WTC11 (cell line): ENCODE results near the gene KIRREL3. TPM values are rescaled to one million over a fixed set of nuclear protein-coding genes. Genes with fewer than 3 reads are reported as not detected.

Source experiments
- ATAC-seq: fragments of 200-7000 bp; cut with Tn5 transposase; 2 replicates; pipeline ENCODE4 v1.10.0; 2021; ENCODE audit warnings: mild to moderate bottlenecking, moderate library complexity
- CTCF ChIA-PET: fragments of 300-600 bp; sonication (Branson Sonifier 250); formaldehyde crosslinking; loops from one replicate; lab custom pipeline; 2021; ENCODE audit warnings: antibody characterized with exemption; lab: Charles Lee
- POLR2A ChIA-PET: fragments of 350-600 bp; sonication (Branson Sonifier 250); formaldehyde crosslinking; loops from one replicate; lab custom pipeline; 2021; ENCODE audit warnings: antibody characterized with exemption; lab: Charles Lee
- DNase-seq: peaks from one replicate; pipeline ENCODE4 v3.0.0; 2021; ENCODE audit warnings: low spot score
- H3K27ac Mint-ChIP-seq: 2 replicates; pipeline ENCODE4 v1.8.0; 2021; ENCODE audit warnings: mixed read lengths
- H3K27me3 Mint-ChIP-seq: 2 replicates; pipeline ENCODE4 v1.8.0; 2021; ENCODE audit warnings: low read depth, mild to moderate bottlenecking, moderate library complexity, mixed read lengths
- H3K36me3 Mint-ChIP-seq: 2 replicates; pipeline ENCODE4 v1.8.0; 2021; ENCODE audit warnings: mixed read lengths
- H3K4me1 Mint-ChIP-seq: 2 replicates; pipeline ENCODE4 v1.8.0; 2022; ENCODE audit warnings: mixed read lengths
- H3K4me3 Mint-ChIP-seq: 2 replicates; pipeline ENCODE4 v1.8.0; 2021; ENCODE audit warnings: mild to moderate bottlenecking, moderate library complexity, mixed read lengths
- H3K9me3 Mint-ChIP-seq: 2 replicates; pipeline ENCODE4 v1.8.0; 2021; ENCODE audit warnings: mixed read lengths
- ATF2 ChIP-seq: sonication (generic); formaldehyde crosslinking; IDR thresholded peaks from 2 replicates; pipeline ENCODE4 v1.8.1; 2022; ENCODE audit warnings: low read depth, missing genetic modification reagents, borderline replicate concordance
- CREM ChIP-seq: sonication (generic); formaldehyde crosslinking; IDR thresholded peaks from 2 replicates; pipeline ENCODE4 v1.8.1; 2022; ENCODE audit warnings: mild to moderate bottlenecking, missing genetic modification reagents, moderate library complexity
- CTCF ChIP-seq: fragments of 200-600 bp; IDR thresholded peaks from 2 replicates; pipeline ENCODE4 v1.8.0; 2022; ENCODE audit warnings: antibody characterized with exemption
- HMGA2 ChIP-seq: fragments of 250-450 bp; sonication (Bioruptor Pico); IDR thresholded peaks from 2 replicates; pipeline ENCODE4 v1.4.0; 2021; ENCODE audit warnings: mild to moderate bottlenecking, moderate library complexity
- MYBL2 ChIP-seq: sonication (generic); formaldehyde crosslinking; IDR thresholded peaks from 2 replicates; pipeline ENCODE4 v1.8.1; 2023; ENCODE audit warnings: mild to moderate bottlenecking, moderate library complexity, missing genetic modification reagents
- NFE2L1 ChIP-seq: sonication (generic); formaldehyde crosslinking; IDR thresholded peaks from 2 replicates; pipeline ENCODE4 v1.8.1; 2023; ENCODE audit warnings: missing genetic modification reagents
- NFYB ChIP-seq: sonication (generic); formaldehyde crosslinking; conservative IDR thresholded peaks from 2 replicates; pipeline ENCODE4 v1.8.0; 2022; ENCODE audit warnings: low read depth, missing genetic modification reagents
- PRRX2 ChIP-seq: fragments of 250-450 bp; sonication (Bioruptor Pico); IDR thresholded peaks from 2 replicates; pipeline ENCODE4 v1.8.0; 2021; ENCODE audit warnings: mild to moderate bottlenecking
- RORB ChIP-seq: fragments of 250-450 bp; sonication (Bioruptor Pico); IDR thresholded peaks from 2 replicates; pipeline ENCODE4 v1.9.0; 2021; ENCODE audit warnings: mild to moderate bottlenecking
- TEAD4 ChIP-seq: sonication (generic); formaldehyde crosslinking; IDR thresholded peaks from 2 replicates; pipeline ENCODE4 v1.8.0; 2022; ENCODE audit warnings: mild to moderate bottlenecking, missing genetic modification reagents
- TP53 ChIP-seq: sonication (generic); formaldehyde crosslinking; IDR thresholded peaks from 2 replicates; pipeline ENCODE4 v1.8.1; 2023; ENCODE audit warnings: mild to moderate bottlenecking, missing genetic modification reagents
- ZBTB21 ChIP-seq: sonication (generic); formaldehyde crosslinking; IDR thresholded peaks from 2 replicates; pipeline ENCODE4 v1.8.1; 2023; ENCODE audit warnings: mild to moderate bottlenecking, missing genetic modification reagents, borderline replicate concordance
- ZNF138 ChIP-seq: sonication (generic); formaldehyde crosslinking; conservative IDR thresholded peaks from 2 replicates; pipeline ENCODE4 v1.8.1; 2022; ENCODE audit warnings: mild to moderate bottlenecking, moderate library complexity, missing genetic modification reagents
- ZNF263 ChIP-seq: sonication (generic); formaldehyde crosslinking; IDR thresholded peaks from 2 replicates; pipeline ENCODE4 v1.8.1; 2022; ENCODE audit warnings: low read depth, mild to moderate bottlenecking, moderate library complexity, missing genetic modification reagents
- total RNA-seq: library from RNA; stranded (reverse); gene quantifications from 3 replicates; pipeline ENCODE4 v1.2.3, GENCODE V29; 2021
- TF ChIP-seq, protein P1 (sequence below): sonication (generic); formaldehyde crosslinking; IDR thresholded peaks from 2 replicates; pipeline ENCODE4 v1.8.0; 2023; ENCODE audit warnings: mild to moderate bottlenecking, missing genetic modification reagents
- TF ChIP-seq, protein P2 (sequence below): sonication (generic); formaldehyde crosslinking; IDR thresholded peaks from 2 replicates; pipeline ENCODE4 v1.8.1; 2022; ENCODE audit warnings: mild to moderate bottlenecking, missing genetic modification reagents, moderate library complexity, borderline replicate concordance
- TF ChIP-seq, protein P3 (sequence below): sonication (generic); formaldehyde crosslinking; IDR thresholded peaks from 2 replicates; pipeline ENCODE4 v1.8.1; 2023; ENCODE audit warnings: mild to moderate bottlenecking, missing genetic modification reagents, moderate library complexity
- TF ChIP-seq, protein P4 (sequence below): sonication (generic); formaldehyde crosslinking; IDR thresholded peaks from 2 replicates; pipeline ENCODE4 v1.8.1; 2023; ENCODE audit warnings: mild to moderate bottlenecking, missing genetic modification reagents, borderline replicate concordance
- TF ChIP-seq, protein P5 (sequence below): fragments of 250-450 bp; sonication (Bioruptor Pico); IDR thresholded peaks from 2 replicates; pipeline ENCODE4 v2.1.2; 2022; ENCODE audit warnings: mild to moderate bottlenecking, moderate library complexity
- TF ChIP-seq, protein P6 (sequence below): sonication (generic); formaldehyde crosslinking; IDR thresholded peaks from 2 replicates; pipeline ENCODE4 v1.8.1; 2023; ENCODE audit warnings: mild to moderate bottlenecking, moderate library complexity, missing genetic modification reagents

Gene KIRREL3
- total RNA-seq, 1 experiment from 2014 or later, result 0.59 TPM

DNA sequence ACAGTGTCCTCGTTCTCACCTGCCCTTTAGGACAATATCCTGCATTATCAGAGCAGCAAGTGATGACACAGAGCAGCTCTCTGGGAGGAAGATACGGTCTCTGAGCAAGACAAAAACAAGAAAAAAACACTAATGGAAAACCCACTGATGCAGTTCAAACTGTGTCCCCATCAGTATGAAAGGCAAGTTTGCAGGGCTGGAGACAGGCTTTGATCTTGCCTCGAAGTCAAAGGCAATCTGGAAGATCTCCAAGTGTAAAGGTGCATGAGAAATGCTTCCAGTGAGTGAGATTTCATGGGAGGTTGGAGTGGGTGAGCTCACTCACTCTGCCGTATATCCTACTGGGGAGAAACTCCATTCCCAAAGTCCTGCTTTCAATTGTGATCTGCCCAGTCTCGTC, 157.5 kb downstream of the KIRREL3 start:
- Mint-ChIP-seq H3K4me3 (no peak overlapping the region), H3K36me3 (0 out of 2 replicates have a peak, but pooled peaks cover 2% of the 10 kb centered on the region), H3K27ac (no peak overlapping the region), H3K27me3 (no peaks in the 10 kb centered on the region), H3K4me1 (no peaks in the 10 kb centered on the region), H3K9me3 (peaks cover 25% of the 10 kb centered on the region)
- ATAC-seq (no peak), DNase-seq (no peak)
- no peak for TF ChIP-seq TEAD4 (CRISPR knock-in tag)
- ChIA-PET POLR2A (no interaction called here), CTCF (no interaction called here)

DNA sequence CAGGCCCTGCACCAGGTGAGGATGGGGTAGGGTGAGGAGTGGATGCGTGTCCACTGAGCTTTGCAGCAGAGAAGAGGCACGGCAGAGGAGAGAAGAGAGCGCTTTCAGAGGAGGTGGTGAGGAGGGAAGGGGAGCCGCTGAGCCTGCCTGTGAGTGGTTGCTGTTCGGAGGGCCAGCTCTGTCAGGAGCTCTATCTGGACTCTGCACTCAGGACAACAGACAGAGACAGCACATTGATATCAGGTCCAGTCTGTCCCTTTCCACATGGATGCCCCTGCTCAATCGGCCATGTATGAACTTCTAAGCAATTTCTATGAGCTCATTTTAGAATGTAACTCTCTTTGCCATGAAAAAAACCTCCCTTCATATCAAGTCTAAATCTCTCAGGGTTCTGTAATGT, 158.6 kb downstream of the KIRREL3 start:
- TF ChIP-seq ATF2 (CRISPR knock-in tag), result no peak
- no peak for TF ChIP-seq ZBTB21 (CRISPR knock-in tag)
- no peak for TF ChIP-seq ZNF263 (CRISPR knock-in tag)
- TF ChIP-seq NFYB, result no peak
- no peak for TF ChIP-seq MYBL2 (CRISPR knock-in tag)
- TF ChIP-seq, protein P1, sequence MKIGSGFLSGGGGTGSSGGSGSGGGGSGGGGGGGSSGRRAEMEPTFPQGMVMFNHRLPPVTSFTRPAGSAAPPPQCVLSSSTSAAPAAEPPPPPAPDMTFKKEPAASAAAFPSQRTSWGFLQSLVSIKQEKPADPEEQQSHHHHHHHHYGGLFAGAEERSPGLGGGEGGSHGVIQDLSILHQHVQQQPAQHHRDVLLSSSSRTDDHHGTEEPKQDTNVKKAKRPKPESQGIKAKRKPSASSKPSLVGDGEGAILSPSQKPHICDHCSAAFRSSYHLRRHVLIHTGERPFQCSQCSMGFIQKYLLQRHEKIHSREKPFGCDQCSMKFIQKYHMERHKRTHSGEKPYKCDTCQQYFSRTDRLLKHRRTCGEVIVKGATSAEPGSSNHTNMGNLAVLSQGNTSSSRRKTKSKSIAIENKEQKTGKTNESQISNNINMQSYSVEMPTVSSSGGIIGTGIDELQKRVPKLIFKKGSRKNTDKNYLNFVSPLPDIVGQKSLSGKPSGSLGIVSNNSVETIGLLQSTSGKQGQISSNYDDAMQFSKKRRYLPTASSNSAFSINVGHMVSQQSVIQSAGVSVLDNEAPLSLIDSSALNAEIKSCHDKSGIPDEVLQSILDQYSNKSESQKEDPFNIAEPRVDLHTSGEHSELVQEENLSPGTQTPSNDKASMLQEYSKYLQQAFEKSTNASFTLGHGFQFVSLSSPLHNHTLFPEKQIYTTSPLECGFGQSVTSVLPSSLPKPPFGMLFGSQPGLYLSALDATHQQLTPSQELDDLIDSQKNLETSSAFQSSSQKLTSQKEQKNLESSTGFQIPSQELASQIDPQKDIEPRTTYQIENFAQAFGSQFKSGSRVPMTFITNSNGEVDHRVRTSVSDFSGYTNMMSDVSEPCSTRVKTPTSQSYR, result no peak
- TF ChIP-seq, protein P2, sequence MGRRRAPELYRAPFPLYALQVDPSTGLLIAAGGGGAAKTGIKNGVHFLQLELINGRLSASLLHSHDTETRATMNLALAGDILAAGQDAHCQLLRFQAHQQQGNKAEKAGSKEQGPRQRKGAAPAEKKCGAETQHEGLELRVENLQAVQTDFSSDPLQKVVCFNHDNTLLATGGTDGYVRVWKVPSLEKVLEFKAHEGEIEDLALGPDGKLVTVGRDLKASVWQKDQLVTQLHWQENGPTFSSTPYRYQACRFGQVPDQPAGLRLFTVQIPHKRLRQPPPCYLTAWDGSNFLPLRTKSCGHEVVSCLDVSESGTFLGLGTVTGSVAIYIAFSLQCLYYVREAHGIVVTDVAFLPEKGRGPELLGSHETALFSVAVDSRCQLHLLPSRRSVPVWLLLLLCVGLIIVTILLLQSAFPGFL (CRISPR knock-in tag), result no peak
- TF ChIP-seq, protein P3, sequence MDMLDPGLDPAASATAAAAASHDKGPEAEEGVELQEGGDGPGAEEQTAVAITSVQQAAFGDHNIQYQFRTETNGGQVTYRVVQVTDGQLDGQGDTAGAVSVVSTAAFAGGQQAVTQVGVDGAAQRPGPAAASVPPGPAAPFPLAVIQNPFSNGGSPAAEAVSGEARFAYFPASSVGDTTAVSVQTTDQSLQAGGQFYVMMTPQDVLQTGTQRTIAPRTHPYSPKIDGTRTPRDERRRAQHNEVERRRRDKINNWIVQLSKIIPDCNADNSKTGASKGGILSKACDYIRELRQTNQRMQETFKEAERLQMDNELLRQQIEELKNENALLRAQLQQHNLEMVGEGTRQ (CRISPR knock-in tag), result no peak
- no peak for TF ChIP-seq CTCF
- TF ChIP-seq, protein P4, sequence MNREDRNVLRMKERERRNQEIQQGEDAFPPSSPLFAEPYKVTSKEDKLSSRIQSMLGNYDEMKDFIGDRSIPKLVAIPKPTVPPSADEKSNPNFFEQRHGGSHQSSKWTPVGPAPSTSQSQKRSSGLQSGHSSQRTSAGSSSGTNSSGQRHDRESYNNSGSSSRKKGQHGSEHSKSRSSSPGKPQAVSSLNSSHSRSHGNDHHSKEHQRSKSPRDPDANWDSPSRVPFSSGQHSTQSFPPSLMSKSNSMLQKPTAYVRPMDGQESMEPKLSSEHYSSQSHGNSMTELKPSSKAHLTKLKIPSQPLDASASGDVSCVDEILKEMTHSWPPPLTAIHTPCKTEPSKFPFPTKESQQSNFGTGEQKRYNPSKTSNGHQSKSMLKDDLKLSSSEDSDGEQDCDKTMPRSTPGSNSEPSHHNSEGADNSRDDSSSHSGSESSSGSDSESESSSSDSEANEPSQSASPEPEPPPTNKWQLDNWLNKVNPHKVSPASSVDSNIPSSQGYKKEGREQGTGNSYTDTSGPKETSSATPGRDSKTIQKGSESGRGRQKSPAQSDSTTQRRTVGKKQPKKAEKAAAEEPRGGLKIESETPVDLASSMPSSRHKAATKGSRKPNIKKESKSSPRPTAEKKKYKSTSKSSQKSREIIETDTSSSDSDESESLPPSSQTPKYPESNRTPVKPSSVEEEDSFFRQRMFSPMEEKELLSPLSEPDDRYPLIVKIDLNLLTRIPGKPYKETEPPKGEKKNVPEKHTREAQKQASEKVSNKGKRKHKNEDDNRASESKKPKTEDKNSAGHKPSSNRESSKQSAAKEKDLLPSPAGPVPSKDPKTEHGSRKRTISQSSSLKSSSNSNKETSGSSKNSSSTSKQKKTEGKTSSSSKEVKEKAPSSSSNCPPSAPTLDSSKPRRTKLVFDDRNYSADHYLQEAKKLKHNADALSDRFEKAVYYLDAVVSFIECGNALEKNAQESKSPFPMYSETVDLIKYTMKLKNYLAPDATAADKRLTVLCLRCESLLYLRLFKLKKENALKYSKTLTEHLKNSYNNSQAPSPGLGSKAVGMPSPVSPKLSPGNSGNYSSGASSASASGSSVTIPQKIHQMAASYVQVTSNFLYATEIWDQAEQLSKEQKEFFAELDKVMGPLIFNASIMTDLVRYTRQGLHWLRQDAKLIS (CRISPR knock-in tag), result no peak
- TF ChIP-seq, protein P5, sequence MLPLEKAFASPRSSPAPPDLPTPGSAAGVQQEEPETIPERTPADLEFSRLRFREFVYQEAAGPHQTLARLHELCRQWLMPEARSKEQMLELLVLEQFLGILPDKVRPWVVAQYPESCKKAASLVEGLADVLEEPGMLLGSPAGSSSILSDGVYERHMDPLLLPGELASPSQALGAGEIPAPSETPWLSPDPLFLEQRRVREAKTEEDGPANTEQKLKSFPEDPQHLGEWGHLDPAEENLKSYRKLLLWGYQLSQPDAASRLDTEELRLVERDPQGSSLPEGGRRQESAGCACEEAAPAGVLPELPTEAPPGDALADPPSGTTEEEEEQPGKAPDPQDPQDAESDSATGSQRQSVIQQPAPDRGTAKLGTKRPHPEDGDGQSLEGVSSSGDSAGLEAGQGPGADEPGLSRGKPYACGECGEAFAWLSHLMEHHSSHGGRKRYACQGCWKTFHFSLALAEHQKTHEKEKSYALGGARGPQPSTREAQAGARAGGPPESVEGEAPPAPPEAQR (CRISPR knock-in tag), result no peak
- no peak for TF ChIP-seq ZNF138 (CRISPR knock-in tag)
- no peak for TF ChIP-seq HMGA2
- TF ChIP-seq TP53 (CRISPR knock-in tag), result no peak
- no peak for TF ChIP-seq NFE2L1
- TF ChIP-seq CREM, result no peak
- TF ChIP-seq, protein P6, sequence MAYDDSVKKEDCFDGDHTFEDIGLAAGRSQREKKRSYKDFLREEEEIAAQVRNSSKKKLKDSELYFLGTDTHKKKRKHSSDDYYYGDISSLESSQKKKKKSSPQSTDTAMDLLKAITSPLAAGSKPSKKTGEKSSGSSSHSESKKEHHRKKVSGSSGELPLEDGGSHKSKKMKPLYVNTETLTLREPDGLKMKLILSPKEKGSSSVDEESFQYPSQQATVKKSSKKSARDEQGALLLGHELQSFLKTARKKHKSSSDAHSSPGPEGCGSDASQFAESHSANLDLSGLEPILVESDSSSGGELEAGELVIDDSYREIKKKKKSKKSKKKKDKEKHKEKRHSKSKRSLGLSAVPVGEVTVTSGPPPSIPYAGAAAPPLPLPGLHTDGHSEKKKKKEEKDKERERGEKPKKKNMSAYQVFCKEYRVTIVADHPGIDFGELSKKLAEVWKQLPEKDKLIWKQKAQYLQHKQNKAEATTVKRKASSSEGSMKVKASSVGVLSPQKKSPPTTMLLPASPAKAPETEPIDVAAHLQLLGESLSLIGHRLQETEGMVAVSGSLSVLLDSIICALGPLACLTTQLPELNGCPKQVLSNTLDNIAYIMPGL (CRISPR knock-in tag), result no peak
- TF ChIP-seq PRRX2 (CRISPR knock-in tag), result no peak
- no peak for TF ChIP-seq RORB
- TF ChIP-seq, all 79 proteins: peak for 0
- 0 out of 2 replicates have a peak, but pooled peaks cover 2% of the 10 kb centered on the region for H3K36me3 Mint-ChIP-seq
- DNase-seq (no peak), ATAC-seq (no peak)
- POLR2A ChIA-PET, result no interaction called here
- no peak overlapping the region for H3K4me3 Mint-ChIP-seq
- H3K4me1 Mint-ChIP-seq, result no peaks in the 10 kb centered on the region
- CTCF ChIA-PET, result no interaction called here
- peaks cover 21% of the 10 kb centered on the region for H3K9me3 Mint-ChIP-seq
- H3K27ac Mint-ChIP-seq, result no peak overlapping the region
- H3K27me3 Mint-ChIP-seq, result no peaks in the 10 kb centered on the region
